Ovary (tissue), 9 donors: ENCODE measurements around the gene HMGN3. TPM values are rescaled to one million over a fixed set of nuclear protein-coding genes. Genes with fewer than 3 reads are reported as not detected.

Source experiments
- DNase-seq, 5 donors: peaks; one replicate each; pipeline ENCODE4 v3.0.0-alpha.2; 2019 to 2020
- H3K27ac ChIP-seq, 2 donors: fragments of 200-600 bp; one replicate each; pipeline versions ENCODE4 v1.5.1 to v1.8.0; 2019 to 2022
- H3K27me3 ChIP-seq: fragments of 200-600 bp; one replicate; pipeline ENCODE4 v1.8.0; 2022
- H3K36me3 ChIP-seq: fragments of 200-600 bp; sonication (generic); one replicate; pipeline ENCODE4 v1.5.1; 2019
- H3K4me1 ChIP-seq: one replicate; pipeline ENCODE4 v1.8.1; 2013; ENCODE audit warnings: mild to moderate bottlenecking, moderate library complexity; ENCODE audit not compliant: insufficient read depth
- H3K4me3 ChIP-seq: fragments of 200-600 bp; sonication (generic); one replicate; pipeline ENCODE4 v1.5.1; 2017
- H3K9me3 ChIP-seq, 2 donors: fragments of 200-600 bp in 1 of 2; sonication (generic) in 1 of 2; one replicate each; pipeline versions ENCODE4 v1.5.1 to v1.8.1; 2013 to 2019; ENCODE audit warnings: mild to moderate bottlenecking in 1 of 2, moderate library complexity in 1 of 2
- EP300 ChIP-seq: sonication (generic); formaldehyde crosslinking; IDR thresholded peaks from one replicate; pipeline ENCODE4 v1.6.1; 2017; ENCODE audit warnings: antibody characterized with exemption
- POLR2A ChIP-seq: fragments of 450-650 bp; IDR thresholded peaks from one replicate; pipeline ENCODE4 v1.6.1; 2017; ENCODE audit warnings: antibody characterized with exemption, mild to moderate bottlenecking, moderate library complexity
- WGBS, 3 donors: extraction: QIAGEN DNeasy Blood & Tissue Kit in 1 of 3; methylation state at CpG; one replicate each; pipeline versions ENCODE4 v1.1.5 to v1.1.7; 2013 to 2017; 5-methylcytosine and 5-hydroxymethylcytosine counted together
- intact Hi-C, 4 donors: fragments of 100-400 bp; cut with DNase I; formaldehyde crosslinking; loops; one replicate each; pipeline versions ENCODE4 v1.11.0 to v1.15.1; 2022 to 2023
- polyA plus RNA-seq, 2 donors: library from polyadenylated mRNA; stranded (reverse); fragments of 200-250 nt in 1 of 2; fragments of 350-450 nt in 1 of 2; fragmentation: Illumina TruSeq in 1 of 2; extraction: RNeasy Lipid Tissue Mini Kit (QIAGEN cat#74804) in 1 of 2; gene quantifications; one replicate each; pipeline ENCODE4 v1.2.3, GENCODE V29; 2013 to 2014
- total RNA-seq, 7 donors: library from RNA; depleted of rRNA in 2 of 7; stranded (reverse); fragments of >200 nt in 2 of 7; fragmentation: NEBNext Ultra II Directional in 3 of 7; extraction: Animal tissue kit (Norgen Biotek cat#: 25700) in 3 of 7; gene quantifications; one replicate each; pipeline versions ENCODE4 v1.1.0 to v1.2.4, GENCODE V29; 2016 to 2023
- TF ChIP-seq, protein P1 (sequence below), 3 donors: fragments of 450-650 bp in 2 of 3; fragments of 200-600 bp in 1 of 3; IDR thresholded peaks; one replicate each; pipeline versions ENCODE4 v1.5.1 to v1.8.0; 2016 to 2022; ENCODE audit warnings: antibody characterized with exemption in 3 of 3, mild to moderate bottlenecking in 1 of 3
- donor health status: DM: no; HTN: no; CAD: no; lungs with moderate emphysema.
- donor health status: DM: no; HTN: no; CAD: no.
- donor health status: Bipolar disorder and iron deficiency.
- donor health status: DM: yes; HTN: yes; CAD: no.
- donor health status: DM: no; HTN: no; CAD: no.
- donor health status: DM: yes; HTN: yes; CAD: no.

Gene HMGN3
- total and polyA plus RNA-seq, 9 donors, result 44.7 to 140 (median 69.9) TPM

DNA sequence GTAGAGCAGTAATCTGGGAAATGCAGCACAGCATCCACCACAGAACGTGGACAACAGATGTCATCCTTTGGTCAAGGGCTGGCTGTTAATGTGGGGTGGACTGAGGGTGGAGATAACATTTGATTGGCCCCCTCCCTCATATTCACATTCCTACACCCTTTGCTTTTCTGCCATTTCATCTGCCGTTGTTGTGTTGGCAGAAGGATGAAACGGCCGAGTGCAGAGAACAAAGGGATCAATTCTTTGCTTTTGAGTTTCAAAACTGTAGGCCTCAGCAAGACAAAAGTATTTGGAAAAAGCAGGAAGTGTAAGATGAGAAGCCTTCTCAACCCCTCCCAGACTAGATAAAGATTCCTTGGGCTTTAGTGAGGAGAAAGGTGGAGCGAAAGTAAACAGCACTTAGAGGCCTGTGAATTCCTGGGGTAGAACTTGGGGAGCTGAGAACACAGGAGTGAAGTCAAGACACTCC, 82.2 kb downstream of the HMGN3 start:
- intact Hi-C loops, result no loop called here

More for the DNA sequence above, 82.2 kb downstream of the HMGN3 start:
- no peaks in the 10 kb centered on the region for H3K9me3 ChIP-seq
- no peaks in the 10 kb centered on the region for H3K36me3 ChIP-seq
- H3K27ac ChIP-seq, result no peak overlapping the region
- no peak overlapping the region for H3K4me3 ChIP-seq
- no peak for DNase-seq
- no peaks in the 10 kb centered on the region for H3K27me3 ChIP-seq
- H3K4me1 ChIP-seq, result no peaks in the 10 kb centered on the region
- no peak for TF ChIP-seq POLR2A
- TF ChIP-seq, protein P1, sequence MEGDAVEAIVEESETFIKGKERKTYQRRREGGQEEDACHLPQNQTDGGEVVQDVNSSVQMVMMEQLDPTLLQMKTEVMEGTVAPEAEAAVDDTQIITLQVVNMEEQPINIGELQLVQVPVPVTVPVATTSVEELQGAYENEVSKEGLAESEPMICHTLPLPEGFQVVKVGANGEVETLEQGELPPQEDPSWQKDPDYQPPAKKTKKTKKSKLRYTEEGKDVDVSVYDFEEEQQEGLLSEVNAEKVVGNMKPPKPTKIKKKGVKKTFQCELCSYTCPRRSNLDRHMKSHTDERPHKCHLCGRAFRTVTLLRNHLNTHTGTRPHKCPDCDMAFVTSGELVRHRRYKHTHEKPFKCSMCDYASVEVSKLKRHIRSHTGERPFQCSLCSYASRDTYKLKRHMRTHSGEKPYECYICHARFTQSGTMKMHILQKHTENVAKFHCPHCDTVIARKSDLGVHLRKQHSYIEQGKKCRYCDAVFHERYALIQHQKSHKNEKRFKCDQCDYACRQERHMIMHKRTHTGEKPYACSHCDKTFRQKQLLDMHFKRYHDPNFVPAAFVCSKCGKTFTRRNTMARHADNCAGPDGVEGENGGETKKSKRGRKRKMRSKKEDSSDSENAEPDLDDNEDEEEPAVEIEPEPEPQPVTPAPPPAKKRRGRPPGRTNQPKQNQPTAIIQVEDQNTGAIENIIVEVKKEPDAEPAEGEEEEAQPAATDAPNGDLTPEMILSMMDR (IDR thresholded peaks at IDR 0.05), result no peak
- no peak for TF ChIP-seq EP300
- WGBS, 3 donors, result 52 to 69% (median 60%) methylated on average over 5 of the region's 5 CpGs

Other genes starting within 250 kb of the HMGN3 start
- 10 to 100 TPM; 25.3 to 38.5 (median 30.2) TPM for gene PHIP, start 156.4 kb downstream of the HMGN3 start, total RNA-seq
- 10 to 100 TPM; 11.2 to 15.3 TPM for gene PHIP, start 156.4 kb downstream of the HMGN3 start, polyA plus RNA-seq